HL-60 (cell line): ENCODE data around the gene PHACTR3.

Experiments used
- DNase-seq, 2 experiments: peaks; one replicate each; pipeline ENCODE4 v3.0.0-alpha.2; 2010 to 2020; ENCODE audit warnings: low read depth in 1 of 2, low spot score in 1 of 2
- H3K27ac ChIP-seq: fragments of 250-450 bp; sonication (Bioruptor Pico); replicated peaks from 2 replicates; pipeline ENCODE4 v1.5.1; 2020; ENCODE audit warnings: mild to moderate bottlenecking, moderate library complexity
- H3K27me3 ChIP-seq: fragments of 250-450 bp; sonication (Bioruptor Pico); 2 replicates; pipeline ENCODE4 v1.5.1; 2021; ENCODE audit warnings: mild to moderate bottlenecking, moderate library complexity; ENCODE audit not compliant: insufficient read depth, poor library complexity, severe bottlenecking
- H3K4me3 ChIP-seq: replicated peaks from 2 replicates; pipeline ENCODE4 v1.5.1; 2011; ENCODE audit warnings: mild to moderate bottlenecking, control low read depth, low read length; ENCODE audit not compliant: insufficient read depth
- CTCF ChIP-seq: IDR thresholded peaks from one replicate; pipeline ENCODE4 v1.5.1; 2011; ENCODE audit warnings: low read length, control low read depth, inconsistent platforms; ENCODE audit not compliant: insufficient read depth
- GABPA ChIP-seq: IDR thresholded peaks from 2 replicates; pipeline ENCODE4 v1.6.1; 2012; ENCODE audit warnings: low read depth
- POLR2AphosphoS5 ChIP-seq: IDR thresholded peaks from 2 replicates; pipeline ENCODE4 v1.6.1; 2012; ENCODE audit warnings: low read depth
- REST ChIP-seq: IDR thresholded peaks from 2 replicates; pipeline ENCODE4 v1.6.1; 2012; ENCODE audit warnings: low read depth; ENCODE audit not compliant: insufficient replicate concordance
- SPI1 ChIP-seq: IDR thresholded peaks from 2 replicates; pipeline ENCODE4 v1.6.1; 2012; ENCODE audit warnings: low read depth, mild to moderate bottlenecking, borderline replicate concordance

Gene PHACTR3

DNA sequence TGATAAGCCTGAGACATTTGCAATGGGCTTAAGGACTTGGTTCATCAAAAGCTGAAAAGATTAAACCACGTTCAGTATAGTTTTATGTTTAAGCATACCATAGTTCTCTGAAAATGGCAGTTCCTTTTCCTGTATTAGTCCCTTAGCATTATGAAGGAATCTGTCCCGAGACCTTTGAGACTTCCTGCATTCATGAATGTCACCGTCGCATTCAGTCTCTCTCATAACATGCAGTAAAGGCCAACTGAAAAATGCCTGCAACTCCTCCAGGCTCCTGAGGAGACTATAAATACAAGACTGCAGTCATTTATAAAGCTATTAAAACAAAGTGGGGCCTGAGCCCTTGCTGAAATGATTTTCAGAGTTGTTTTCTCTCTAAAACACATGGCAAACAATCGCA lies 200.0 kb downstream of the PHACTR3 start:
- H3K27me3 ChIP-seq, result no peaks in the 10 kb centered on the region
- DNase-seq, result no peak
- TF ChIP-seq POLR2AphosphoS5, result no peak
- TF ChIP-seq GABPA, result no peak
- TF ChIP-seq CTCF, result no peak
- TF ChIP-seq SPI1, result no peak
- TF ChIP-seq REST, result no peak
- no peak overlapping the region for H3K4me3 ChIP-seq
- H3K27ac ChIP-seq, result no peak overlapping the region

DNA sequence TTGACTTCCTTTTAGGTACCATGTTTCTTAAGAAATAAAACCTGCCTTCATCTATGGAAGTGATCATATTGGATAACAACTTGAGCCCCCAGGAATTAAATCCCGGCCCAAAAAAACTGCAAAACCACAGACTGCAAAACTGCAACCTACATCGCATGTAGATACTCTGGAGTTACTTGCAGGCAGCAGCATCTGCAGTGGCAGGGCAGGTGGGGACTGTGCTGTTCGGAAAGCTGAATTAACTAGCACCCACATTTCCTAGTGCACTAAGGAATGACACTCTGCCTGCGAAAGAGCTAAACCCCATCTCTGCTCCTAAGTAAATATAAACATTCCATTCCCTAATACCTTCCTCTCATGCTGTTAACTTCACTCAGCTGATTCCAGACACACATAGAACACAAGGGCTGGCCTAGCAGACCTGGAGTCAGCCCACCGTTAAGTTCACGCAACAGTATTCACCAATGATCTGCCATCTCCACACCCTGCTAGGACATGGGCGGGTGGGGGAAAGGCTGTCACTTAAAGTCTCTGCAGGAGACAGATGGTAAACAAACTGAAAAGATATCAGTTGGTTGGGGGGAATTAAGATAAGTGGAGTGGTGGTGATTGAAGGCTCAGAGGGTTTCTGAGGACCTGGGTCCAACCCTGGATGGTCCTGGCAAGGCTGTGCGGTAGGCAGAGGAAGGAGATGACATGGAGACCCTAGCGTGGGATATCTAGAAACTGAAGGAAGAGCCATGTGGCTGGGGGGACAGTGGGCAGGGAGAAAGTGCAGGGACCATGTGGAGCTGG lies 200.7 kb downstream of the PHACTR3 start:
- TF ChIP-seq REST, result no peak
- TF ChIP-seq POLR2AphosphoS5, result no peak
- TF ChIP-seq SPI1, result no peak
- TF ChIP-seq GABPA, result no peak
- TF ChIP-seq CTCF, result no peak
- Histone ChIP-seq H3K4me3 (no peak overlapping the region), H3K27me3 (no peaks in the 10 kb centered on the region), H3K27ac (no peak overlapping the region)
- no peak for DNase-seq

- Histone ChIP-seq H3K27ac (no peak overlapping the region), H3K4me3 (no peak overlapping the region), H3K27me3 (no peaks in the 10 kb centered on the region)
- no peak for DNase-seq
- TF ChIP-seq REST (no peak), GABPA (no peak), SPI1 (no peak), POLR2AphosphoS5 (no peak), CTCF (no peak)
These were observed 201.6 kb downstream of the PHACTR3 start for GRCh38 chr20:59805786-59806577.
